PC-3 (cell line): ENCODE results near the gene LRRC8B. TPM values are rescaled to one million over a fixed set of nuclear protein-coding genes. Genes with fewer than 3 reads are reported as not detected.

Source experiments
- ATAC-seq: fragments of 200-7000 bp; cut with Tn5 transposase; 2 replicates; pipeline ENCODE4 v1.9.1; 2020; ENCODE audit warnings: mild to moderate bottlenecking, moderate library complexity
- BruUV-seq: library from RNA; stranded (reverse); fragments of 400-500 nt; replicated peaks from 2 replicates; lab custom pipeline; 2021; lab: Mats Ljungman, UMichigan
- CTCF ChIA-PET: fragments of 300-600 bp; sonication (Branson Sonifier 250); formaldehyde crosslinking; loops from one replicate; lab custom pipeline; 2022; ENCODE audit warnings: antibody characterized with exemption; lab: Charles Lee
- POLR2A ChIA-PET: fragments of 300-600 bp; sonication (Branson Sonifier 250); formaldehyde crosslinking; loops from one replicate; lab custom pipeline; 2022; ENCODE audit warnings: antibody characterized with exemption; ENCODE audit not compliant: unreplicated experiment; lab: Charles Lee
- DNase-seq: peaks from one replicate; pipeline ENCODE4 v3.0.0-alpha.2; 2015
- H2AFZ ChIP-seq: fragments of 300-600 bp; sonication (generic); 2 replicates; pipeline ENCODE4 v1.6.0; 2016; ENCODE audit warnings: antibody characterized with exemption, low read length
- H3F3A ChIP-seq: fragments of 300-600 bp; sonication (generic); one replicate; pipeline ENCODE4 v1.6.0; 2017; ENCODE audit warnings: antibody characterized with exemption, low read length, control low read depth, mild to moderate bottlenecking; ENCODE audit not compliant: unreplicated experiment
- H3K27ac ChIP-seq: fragments of 300-600 bp; sonication (generic); 2 replicates; pipeline ENCODE4 v1.5.1; 2016; ENCODE audit warnings: mild to moderate bottlenecking, low read length
- H3K27me3 ChIP-seq: fragments of 300-600 bp; sonication (generic); 2 replicates; pipeline ENCODE4 v1.6.1; 2016; ENCODE audit warnings: low read length, mixed read lengths
- H3K36me3 ChIP-seq: fragments of 300-600 bp; sonication (generic); 2 replicates; pipeline ENCODE4 v1.6.1; 2016; ENCODE audit warnings: low read depth, mixed run types, low read length, mixed read lengths
- H3K4me1 ChIP-seq: fragments of 300-600 bp; sonication (generic); 2 replicates; pipeline ENCODE4 v1.5.1; 2016; ENCODE audit warnings: low read length; ENCODE audit not compliant: insufficient read depth
- H3K4me2 ChIP-seq: fragments of 300-600 bp; sonication (generic); 2 replicates; pipeline ENCODE4 v1.6.0; 2016; ENCODE audit warnings: low read length
- H3K4me3 ChIP-seq: fragments of 300-600 bp; sonication (generic); 2 replicates; pipeline ENCODE4 v1.5.1; 2016; ENCODE audit warnings: mild to moderate bottlenecking, low read length, mixed read lengths
- H3K79me2 ChIP-seq: fragments of 300-600 bp; sonication (generic); 2 replicates; pipeline ENCODE4 v1.6.1; 2017; ENCODE audit warnings: low read length, mixed read lengths
- H3K9ac ChIP-seq: fragments of 300-600 bp; sonication (generic); 2 replicates; pipeline ENCODE4 v1.6.0; 2016; ENCODE audit warnings: mild to moderate bottlenecking, low read length
- H3K9me2 ChIP-seq: fragments of 300-600 bp; sonication (generic); replicated peaks from 2 replicates; pipeline ENCODE4 v1.6.1; 2016; ENCODE audit warnings: mixed run types, low read length, mixed read lengths
- H3K9me3 ChIP-seq: fragments of 300-600 bp; sonication (generic); 2 replicates; pipeline ENCODE4 v1.6.1; 2016; ENCODE audit warnings: low read length, mixed read lengths
- H4K20me1 ChIP-seq: fragments of 300-600 bp; sonication (generic); 2 replicates; pipeline ENCODE4 v1.6.1; 2016; ENCODE audit warnings: low read length, mixed read lengths
- CTCF ChIP-seq: fragments of 300-600 bp; sonication (generic); conservative IDR thresholded peaks from 2 replicates; pipeline ENCODE4 v1.5.1; 2017; ENCODE audit warnings: antibody characterized with exemption, low read depth, mild to moderate bottlenecking, low read length
- EZH2 ChIP-seq: fragments of 300-600 bp; sonication (generic); IDR thresholded peaks from one replicate; pipeline ENCODE4 v1.6.1; 2017; ENCODE audit warnings: antibody characterized with exemption, mild to moderate bottlenecking, low read length; ENCODE audit not compliant: unreplicated experiment
- EZH2phosphoT487 ChIP-seq: fragments of 300-600 bp; sonication (generic); IDR thresholded peaks from 2 replicates; pipeline ENCODE4 v1.6.1; 2018; ENCODE audit warnings: mild to moderate bottlenecking, antibody characterized with exemption, low read length, borderline replicate concordance
- intact Hi-C: fragments of 100-400 bp; cut with micrococcal nuclease; formaldehyde crosslinking; loops from 2 replicates; pipeline ENCODE4 v1.9.0; 2023
- total RNA-seq: library from RNA; depleted of rRNA; stranded (reverse); fragments of >200 nt; gene quantifications from 2 replicates; pipeline ENCODE4 v1.2.3, GENCODE V29; 2014

The LRRC8B gene
- total RNA-seq, 1 experiment from 2014 or later: 8.4 TPM

DNA sequence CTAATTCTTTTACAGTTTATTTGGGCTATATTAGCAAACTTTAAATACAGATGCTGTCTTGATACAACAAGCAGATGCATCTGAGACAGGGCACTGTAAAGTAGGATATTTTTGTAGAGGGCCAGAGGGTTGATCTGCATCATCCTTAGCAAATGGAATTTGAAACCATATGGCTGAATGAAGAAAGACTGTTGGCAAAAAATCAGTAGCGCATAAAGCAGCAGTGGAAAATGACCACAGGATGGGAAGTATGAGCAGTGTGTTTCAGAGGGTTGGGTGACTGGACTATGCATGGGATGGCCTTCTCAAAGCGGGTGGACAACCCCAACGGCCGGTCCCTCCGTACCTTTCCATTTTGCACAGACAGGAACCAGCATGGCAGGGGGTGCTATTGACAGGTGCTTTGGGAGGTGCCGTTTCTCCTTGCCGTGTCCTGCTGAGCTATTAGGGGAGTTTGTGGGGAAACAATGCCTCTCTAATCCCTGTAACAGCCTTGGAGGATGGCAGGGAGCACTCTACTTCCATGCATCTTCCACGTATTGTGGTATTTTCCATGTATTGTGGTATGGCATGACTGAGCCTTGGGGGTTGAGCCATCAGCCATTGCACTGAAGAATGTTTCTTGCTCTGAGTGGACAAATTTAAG lies 5.9 kb downstream of the LRRC8B start:
- Histone ChIP-seq H3F3A (no peaks in the 10 kb centered on the region), H3K9me3 (no peaks in the 10 kb centered on the region), H3K79me2 (peaks cover 93% of the 10 kb centered on the region), H3K4me1 (peaks cover 13% of the 10 kb centered on the region), H3K4me3 (no peak overlapping the region), H2AFZ (no peak overlapping the region), H3K9me2 (no peaks in the 10 kb centered on the region), H3K4me2 (no peak overlapping the region), H4K20me1 (peaks cover 5% of the 10 kb centered on the region; the same call in 1 of the 2 replicates), H3K36me3 (0 out of 2 replicates have a peak, but pooled peaks cover 2% of the 10 kb centered on the region), H3K27me3 (no peaks in the 10 kb centered on the region), H3K9ac (no peak overlapping the region), H3K27ac (no peak overlapping the region)
- no peak for ATAC-seq
- DNase-seq: no peak
- CTCF ChIA-PET: no interaction called here
- TF ChIP-seq EZH2phosphoT487 (no peak), EZH2 (no peak), CTCF (no peak)
- intact Hi-C loops: no loop called here
- POLR2A ChIA-PET: no interaction called here
- no TSS peak for BruUV-seq

DNA sequence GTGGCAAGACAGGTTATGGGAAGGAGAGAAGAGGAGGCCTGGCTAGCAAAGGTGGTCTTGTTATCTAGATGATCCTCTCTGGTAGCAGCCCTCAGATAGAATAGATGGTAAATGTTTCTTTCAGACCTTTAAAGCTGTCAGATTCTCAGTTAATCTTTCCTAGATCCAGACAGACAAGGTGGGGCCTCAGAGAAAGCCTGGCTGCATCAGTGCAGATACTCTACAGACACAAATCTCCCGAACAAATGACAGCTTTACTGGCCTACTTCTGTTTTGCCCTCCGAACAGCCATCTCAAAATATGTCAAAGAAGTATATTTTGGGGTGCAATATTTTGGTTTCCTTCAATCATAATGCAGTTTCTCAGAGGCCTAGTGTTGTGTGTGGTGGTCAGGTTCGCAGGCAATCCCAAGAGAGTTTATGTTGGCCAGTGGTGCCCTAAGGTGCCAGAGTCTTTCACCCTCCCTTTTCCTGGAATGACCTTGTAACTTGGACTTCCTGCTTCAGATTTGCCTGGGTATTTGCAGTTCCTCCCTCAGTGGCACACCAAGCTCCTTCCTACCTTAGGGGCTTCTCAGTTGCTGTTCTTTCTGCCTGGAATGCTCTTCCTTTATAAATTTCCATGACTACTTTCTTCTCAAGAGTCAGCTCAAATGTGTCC lies 7.0 kb downstream of the LRRC8B start:
- H3K36me3 ChIP-seq: 0 out of 2 replicates have a peak, but pooled peaks cover 2% of the 10 kb centered on the region
- no peak for ATAC-seq
- no peaks in the 10 kb centered on the region; the same call in 1 of the 2 replicates for H4K20me1 ChIP-seq
- TF ChIP-seq EZH2phosphoT487 (no peak), CTCF (no peak), EZH2 (no peak)
- H3K4me2 ChIP-seq: no peak overlapping the region
- H2AFZ ChIP-seq: no peak overlapping the region
- ChIA-PET POLR2A (no interaction called here), CTCF (no interaction called here)
- no peak overlapping the region for H3K4me3 ChIP-seq
- H3K27ac ChIP-seq: no peak overlapping the region
- H3K9ac ChIP-seq: no peak overlapping the region
- H3K27me3 ChIP-seq: no peaks in the 10 kb centered on the region
- no peaks in the 10 kb centered on the region for H3K9me2 ChIP-seq
- DNase-seq: no peak
- intact Hi-C loops: no loop called here
- H3K9me3 ChIP-seq: no peaks in the 10 kb centered on the region
- H3K79me2 ChIP-seq: peaks cover 93% of the 10 kb centered on the region
- no TSS peak for BruUV-seq
- no peaks in the 10 kb centered on the region for H3F3A ChIP-seq
- H3K4me1 ChIP-seq: 0 out of 2 replicates have a peak, but pooled peaks cover 8% of the 10 kb centered on the region

DNA sequence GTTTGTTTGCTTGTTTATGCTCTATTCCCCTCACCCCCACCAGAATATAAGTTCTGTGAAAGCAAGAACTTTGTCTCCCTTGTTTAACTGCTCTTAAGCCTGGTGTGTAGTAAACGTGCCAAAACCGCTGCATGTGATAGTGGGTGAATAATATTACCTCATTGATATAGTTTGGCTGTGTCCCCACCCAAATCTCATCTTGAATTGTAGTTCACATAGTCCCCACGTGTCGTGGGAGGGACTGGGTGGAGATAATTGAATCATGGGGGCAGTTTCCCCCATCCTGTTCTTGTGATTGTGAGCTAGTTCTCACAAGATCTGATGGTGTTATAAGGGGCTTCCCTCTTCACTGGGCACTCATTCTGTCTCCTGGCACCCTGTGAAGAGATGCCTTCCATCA lies 7.6 kb downstream of the LRRC8B start:
- Histone ChIP-seq H3K9ac (no peak overlapping the region), H3K27ac (no peak overlapping the region), H3K4me1 (0 out of 2 replicates have a peak, but pooled peaks cover 5% of the 10 kb centered on the region), H3K9me2 (no peaks in the 10 kb centered on the region), H3K9me3 (no peaks in the 10 kb centered on the region), H3K79me2 (peaks cover 92% of the 10 kb centered on the region), H3K27me3 (no peaks in the 10 kb centered on the region), H3K4me2 (no peak overlapping the region), H3K4me3 (no peak overlapping the region), H2AFZ (no peak overlapping the region), H3F3A (no peaks in the 10 kb centered on the region), H3K36me3 (0 out of 2 replicates have a peak, but pooled peaks cover 2% of the 10 kb centered on the region), H4K20me1 (no peaks in the 10 kb centered on the region)
- BruUV-seq: no TSS peak
- TF ChIP-seq CTCF (no peak), EZH2 (no peak), EZH2phosphoT487 (no peak)
- POLR2A ChIA-PET: no interaction called here
- no peak for DNase-seq
- intact Hi-C loops: no loop called here
- no peak for ATAC-seq
- CTCF ChIA-PET: no interaction called here
